HG03139 (cell line): Measurements from ENCODE around the gene SGSM1.

Experiments used
- ATAC-seq: cut with Tn5 transposase; IDR thresholded peaks from one replicate; pipeline ENCODE4 v1.9.1; 2021; ENCODE audit not compliant: unreplicated experiment

The SGSM1 gene

DNA sequence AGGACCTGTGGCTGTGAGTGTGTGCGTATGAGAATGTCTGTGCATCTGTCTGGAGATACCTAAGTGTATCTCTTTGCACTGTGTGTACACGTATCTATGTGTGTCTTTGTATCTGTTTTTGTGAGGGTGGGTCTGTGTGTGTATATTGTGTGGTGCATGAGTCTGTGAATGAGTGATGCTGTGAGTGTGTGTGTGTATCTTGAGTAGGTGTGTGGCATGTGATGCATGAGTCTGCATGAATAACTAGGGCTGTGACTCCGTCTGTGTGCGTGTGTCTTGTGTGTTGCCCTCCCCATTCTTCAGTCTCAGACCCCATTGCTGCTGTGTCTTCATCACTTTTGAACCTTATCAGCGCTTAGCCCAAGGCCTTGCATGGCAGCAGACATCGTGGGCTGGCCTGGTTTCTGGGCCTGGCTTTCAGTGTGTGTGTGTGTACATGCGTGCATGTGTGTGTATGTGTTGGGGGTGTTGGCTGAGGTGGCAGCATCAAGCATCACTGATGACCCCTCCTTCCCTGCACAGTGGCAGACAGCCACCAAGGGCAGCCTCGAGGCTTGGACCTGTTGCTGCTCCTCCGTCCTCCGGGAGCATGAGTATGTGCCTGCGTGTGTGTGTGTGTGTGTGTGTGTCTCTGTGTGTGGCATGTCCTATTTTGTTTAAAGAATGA lies 1.4 kb downstream of the SGSM1 start:
- no peak for ATAC-seq

DNA sequence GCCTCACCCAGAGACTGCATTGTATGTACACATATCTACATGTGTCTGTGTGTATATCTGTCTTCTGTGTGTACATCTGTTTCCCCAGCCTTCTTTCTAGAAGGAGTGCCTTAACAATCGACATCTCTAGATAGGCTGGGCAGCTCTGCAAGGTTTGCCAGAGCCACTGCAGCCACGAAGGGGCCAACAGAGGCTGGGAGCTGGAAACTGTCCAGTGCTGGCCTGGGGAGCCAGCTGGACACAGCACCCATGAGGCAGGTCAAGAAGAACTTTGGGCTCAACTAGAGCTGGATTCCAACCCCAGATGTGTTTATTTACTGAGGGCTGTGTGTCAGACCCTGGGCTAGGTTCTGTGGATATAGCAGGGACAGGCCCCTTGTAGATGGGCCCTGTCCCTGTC lies 3.3 kb downstream of the SGSM1 start:
- ATAC-seq, result no peak

DNA sequence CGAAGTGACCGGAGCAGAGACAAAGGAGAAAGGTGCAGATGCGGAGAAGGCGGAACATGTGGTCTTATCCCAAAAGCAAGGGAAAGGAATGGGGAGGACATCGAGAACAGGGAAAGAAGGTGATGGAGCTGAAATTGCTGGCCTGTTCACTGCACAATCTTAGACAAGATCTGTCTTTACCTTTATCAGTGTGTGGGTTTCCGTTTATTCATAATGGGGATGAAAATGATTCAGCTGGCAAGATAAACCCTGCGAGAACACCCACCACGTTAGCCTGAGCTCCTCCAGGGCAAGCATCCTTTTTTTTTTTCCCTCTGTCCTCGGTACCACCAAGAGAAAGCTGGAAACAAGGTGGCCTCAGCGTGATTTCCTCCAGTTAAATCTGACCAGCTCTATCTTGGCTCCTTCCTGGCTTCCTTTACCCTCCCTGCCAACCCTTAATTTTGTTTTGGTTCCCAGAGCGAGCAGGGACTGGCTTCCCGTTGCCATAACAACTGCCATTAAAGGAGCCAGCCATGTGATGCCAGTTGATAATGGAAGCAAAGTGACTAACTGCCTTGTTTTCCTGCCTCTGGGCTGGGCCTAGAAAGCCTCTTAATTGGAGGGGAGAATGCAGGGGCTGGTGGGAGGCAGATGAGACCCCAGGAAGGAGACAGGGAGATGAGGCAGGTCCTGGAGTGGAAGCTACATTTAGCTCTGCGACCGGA lies 4.2 kb downstream of the SGSM1 start:
- no peak for ATAC-seq

GRCh38 chr22:24812950-24813775 lies 7.2 kb downstream of the SGSM1 start:
- no peak for ATAC-seq

DNA sequence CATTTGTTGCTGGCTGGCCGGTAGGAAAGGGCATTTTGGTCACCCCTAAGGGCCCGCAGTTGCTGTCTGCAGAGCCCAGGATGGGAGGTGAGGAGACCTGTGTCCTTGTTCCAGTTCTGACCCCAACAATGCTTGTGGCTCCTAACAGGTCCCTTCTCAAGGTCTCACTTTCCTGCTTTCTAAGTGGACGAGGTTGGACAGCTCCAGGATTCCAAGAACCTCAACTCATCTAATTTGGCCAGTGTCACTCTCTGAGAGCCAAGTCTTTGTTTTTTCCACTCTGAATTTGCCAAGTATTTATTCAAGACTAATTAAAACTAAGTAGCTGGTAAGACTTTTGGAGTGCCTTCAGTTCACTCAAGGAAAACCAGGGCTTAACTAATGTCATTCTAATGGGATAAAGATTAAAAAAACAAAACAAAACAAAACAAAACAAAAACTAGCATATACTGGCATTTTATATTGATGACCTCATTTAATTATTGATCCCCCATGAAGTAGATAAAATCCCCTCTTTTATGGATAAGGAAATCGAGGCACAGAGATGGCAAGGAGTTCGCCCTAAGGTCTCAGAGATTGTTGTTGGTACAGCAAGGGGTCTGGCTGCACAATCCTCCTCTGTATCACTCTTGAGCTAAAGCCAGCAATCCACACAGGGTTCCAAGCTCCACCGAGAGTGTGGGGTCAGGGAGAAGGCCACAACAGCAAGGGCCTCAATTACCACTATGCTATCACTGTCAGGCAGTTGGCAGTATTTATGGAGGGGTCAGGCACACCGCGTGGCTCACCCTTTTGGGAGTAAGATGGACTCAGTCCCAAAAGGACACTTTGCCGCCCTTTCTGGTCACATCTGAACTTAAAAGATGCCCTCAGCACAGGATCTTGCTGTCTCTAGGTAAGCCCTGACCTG lies 8.1 kb downstream of the SGSM1 start:
- ATAC-seq, result no peak

DNA sequence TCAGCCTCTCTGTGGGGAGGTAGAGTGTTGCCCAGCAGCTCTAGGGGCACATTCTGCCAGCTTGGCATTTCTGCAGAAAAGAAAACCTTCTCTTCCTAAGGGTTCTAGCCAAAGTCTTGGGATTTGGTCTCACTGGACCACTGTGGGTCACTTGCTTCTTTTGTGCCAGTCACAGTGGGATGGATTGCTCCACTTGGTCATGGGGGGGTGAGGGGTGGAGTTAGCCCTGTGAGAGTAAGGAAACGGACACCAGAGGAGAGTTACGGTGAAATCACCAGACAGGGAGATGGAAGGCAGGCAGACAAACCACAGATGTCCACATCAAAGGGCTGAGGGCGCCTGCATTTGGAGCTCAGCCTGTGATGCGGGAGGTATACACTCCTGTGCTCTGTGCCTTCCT lies 10.8 kb downstream of the SGSM1 start:
- no peak for ATAC-seq

DNA sequence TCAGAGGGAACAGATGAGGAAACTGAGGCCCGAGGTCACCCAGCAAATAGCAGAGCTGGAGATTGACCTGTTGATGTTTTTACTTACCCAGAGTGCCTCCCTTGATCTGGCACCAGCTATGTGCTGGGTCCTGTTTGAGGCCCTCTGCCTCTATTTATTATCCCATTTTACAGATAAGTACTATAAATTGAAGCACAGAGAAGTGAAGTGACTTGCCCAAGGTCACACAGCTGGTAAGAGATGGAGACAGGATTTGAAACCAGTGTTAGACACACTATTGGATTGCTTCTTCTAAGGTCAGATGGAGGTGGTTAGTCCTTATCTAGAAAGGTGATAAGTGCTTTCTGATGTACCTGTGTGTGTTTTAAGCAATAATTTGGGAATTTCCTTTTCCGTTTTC lies 13.5 kb downstream of the SGSM1 start:
- no peak for ATAC-seq

DNA sequence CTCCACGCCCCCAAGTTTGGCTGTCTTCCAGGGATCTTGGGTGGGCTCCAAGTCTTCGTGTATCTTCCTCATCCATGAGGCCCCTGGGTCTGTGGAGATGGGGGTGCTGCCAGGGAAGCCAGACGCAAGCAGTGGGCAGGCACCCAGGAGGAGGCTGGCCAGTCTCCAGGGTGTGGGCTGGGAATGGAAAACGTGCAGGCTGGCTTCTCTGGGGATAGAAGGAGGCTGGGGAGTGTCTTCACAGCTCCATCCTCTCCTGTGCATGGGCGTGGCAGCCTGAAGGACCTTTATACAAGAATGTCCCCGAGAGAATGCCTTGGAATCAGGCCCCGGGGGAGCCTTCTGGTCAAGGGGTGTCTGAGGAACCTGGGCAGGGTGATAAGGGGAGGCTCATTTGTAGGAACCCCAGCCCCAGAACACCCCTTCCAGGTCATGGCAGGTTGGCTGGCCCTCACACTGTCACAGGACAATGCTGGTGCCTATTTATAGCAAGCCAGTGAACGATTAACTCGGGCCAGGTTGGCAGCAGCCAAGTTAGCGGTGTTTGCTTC lies 14.0 kb downstream of the SGSM1 start:
- no peak for ATAC-seq

DNA sequence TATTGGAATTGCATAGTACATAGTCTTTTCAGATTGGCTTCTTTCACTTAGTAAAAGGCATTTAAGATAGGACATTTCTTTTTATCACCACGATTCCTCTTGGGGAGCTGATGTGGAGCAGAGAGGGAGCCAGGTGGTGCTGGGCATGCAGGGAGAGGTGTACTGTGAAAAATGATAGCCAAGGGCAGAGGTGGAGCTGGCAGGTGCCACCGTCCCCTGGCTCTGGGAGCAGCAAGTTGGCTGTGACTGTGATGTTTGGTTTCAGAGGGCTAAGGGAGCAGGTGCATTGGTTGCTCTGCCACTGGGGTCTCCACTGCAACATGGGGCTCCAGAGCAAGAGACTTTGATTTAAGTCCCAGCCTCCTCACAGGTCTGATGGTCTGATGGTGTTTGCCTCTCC lies 16.5 kb downstream of the SGSM1 start:
- ATAC-seq, result no peak

DNA sequence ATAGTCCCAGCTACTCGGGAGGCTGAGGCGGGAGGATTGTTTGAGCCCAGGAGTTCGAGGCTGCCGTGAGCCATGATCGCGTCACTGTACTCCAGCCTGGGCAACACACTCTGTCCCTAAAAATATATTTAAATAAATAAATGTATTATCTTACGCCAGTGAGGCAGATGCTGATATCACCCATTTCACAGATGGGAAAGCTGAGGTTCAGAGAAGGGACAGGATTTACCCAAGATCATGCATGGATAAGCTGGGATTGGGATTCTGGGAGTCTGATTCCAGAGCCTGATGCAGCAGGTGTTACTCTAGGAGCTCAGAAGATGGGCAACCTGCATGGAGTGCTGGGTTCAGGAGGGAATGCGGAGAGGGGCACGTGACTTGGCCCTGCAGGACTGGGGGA lies 17.8 kb downstream of the SGSM1 start:
- no peak for ATAC-seq

- ATAC-seq, result no peak
These were observed 18.2 kb downstream of the SGSM1 start for GRCh38 chr22:24824250-24824649.

GRCh38 chr22:24824915-24825314 lies 18.9 kb downstream of the SGSM1 start:
- ATAC-seq, result no peak

GRCh38 chr22:24826710-24827285 lies 20.8 kb downstream of the SGSM1 start:
- no peak for ATAC-seq

DNA sequence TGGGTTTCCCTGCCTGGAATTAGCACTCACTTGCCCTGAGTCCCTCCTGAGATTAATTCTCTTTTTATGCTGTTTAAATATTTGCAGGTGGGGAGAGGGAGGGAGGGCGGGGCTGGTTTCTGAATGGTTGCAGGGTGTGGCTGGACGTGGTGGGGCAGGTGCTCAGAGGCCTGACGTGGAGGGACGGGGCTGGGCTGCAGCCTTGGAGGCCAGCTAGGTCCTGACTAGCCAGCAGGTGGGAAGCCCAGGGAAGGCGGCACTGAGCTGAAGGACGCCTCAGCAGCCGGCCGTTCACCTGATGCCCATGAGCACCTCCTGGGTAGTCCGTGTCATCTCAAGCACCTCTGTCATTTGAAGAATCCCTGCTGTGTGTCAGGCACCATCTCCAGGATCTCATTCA lies 21.3 kb downstream of the SGSM1 start:
- ATAC-seq, result no peak

GRCh38 chr22:24830205-24830979 lies 24.4 kb downstream of the SGSM1 start:
- ATAC-seq, result no peak

DNA sequence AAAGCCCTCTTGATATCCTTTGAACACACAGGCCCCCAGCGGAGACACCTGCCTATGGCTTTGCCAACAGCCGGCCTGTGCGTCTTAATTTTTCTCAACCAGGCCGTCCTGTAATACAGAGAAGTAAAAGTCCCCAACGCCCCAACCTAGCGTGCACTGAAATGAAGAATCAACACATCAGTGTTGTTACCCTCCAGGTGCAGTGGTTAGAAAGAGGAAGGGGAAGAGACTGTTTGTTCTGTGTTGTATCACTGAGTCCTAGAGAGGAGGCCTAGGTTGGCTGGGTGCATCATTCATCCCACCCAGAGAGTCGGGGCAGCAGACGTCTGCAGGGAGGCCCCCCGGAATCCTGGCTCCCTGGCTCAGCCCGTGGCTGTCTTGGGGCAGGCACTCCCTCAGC lies 25.7 kb downstream of the SGSM1 start:
- ATAC-seq, result no peak

DNA sequence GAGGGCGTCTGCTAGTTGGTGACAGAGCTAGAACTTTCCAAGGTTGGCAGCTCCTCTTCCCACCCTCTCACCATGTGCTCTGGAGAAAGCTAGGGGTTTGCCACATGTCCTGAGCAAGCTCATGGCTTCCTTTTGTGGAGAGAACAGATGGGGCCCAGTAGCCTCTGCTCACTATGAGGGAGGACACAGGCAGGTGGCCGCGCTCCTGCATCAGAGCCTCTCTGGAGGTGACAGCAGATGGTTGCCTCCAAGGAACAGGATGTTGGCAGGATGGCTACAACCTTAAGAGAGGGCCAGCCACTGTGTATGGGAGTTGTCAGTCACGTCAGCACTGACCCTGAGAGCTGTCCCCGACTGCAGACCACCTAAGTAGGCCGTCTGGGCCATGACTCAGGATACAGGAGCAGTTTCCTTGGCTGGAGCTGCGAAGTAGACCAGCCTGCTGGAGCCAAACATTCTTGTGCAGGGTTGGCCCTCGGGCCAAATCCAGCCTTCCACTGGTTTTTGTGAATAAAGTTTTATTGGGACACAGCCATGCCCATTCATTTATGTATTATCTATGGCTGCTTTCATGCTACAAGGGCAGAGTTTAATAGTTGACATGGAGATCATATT lies 28.0 kb downstream of the SGSM1 start:
- no peak for ATAC-seq

GRCh38 chr22:24834845-24835570 lies 29.0 kb downstream of the SGSM1 start:
- ATAC-seq, result no peak
